H9 (cell line): ENCODE measurements around the gene SEH1L. TPM values are rescaled to one million over a fixed set of nuclear protein-coding genes. Genes with fewer than 3 reads are reported as not detected.
"Not testable (repeated sequence)": the region's sequence is repeated elsewhere in the genome, so short reads cannot be mapped to it uniquely, and the experiment has no call there.

ENCODE experiments used
- DNase-seq: peaks from one replicate; pipeline ENCODE4 v3.0.0-alpha.2; 2017
- H2AFZ ChIP-seq: one replicate; pipeline ENCODE4 v1.6.1; 2013; ENCODE audit warnings: mild to moderate bottlenecking, low read length, control low read depth, moderate library complexity
- H2AK5ac ChIP-seq: 2 replicates; pipeline ENCODE4 v1.6.1; 2013; ENCODE audit warnings: low read length, control low read depth, mixed read lengths; ENCODE audit not compliant: insufficient read length
- H2BK120ac ChIP-seq: one replicate; pipeline ENCODE4 v1.6.1; 2013; ENCODE audit warnings: low read depth, mild to moderate bottlenecking, low read length, control low read depth, inconsistent platforms; ENCODE audit not compliant: poor library complexity, severe bottlenecking
- H2BK12ac ChIP-seq: 2 replicates; pipeline ENCODE4 v1.6.1; 2013; ENCODE audit warnings: low read length, control low read depth, mixed read lengths, low read depth; ENCODE audit not compliant: insufficient read length
- H2BK15ac ChIP-seq: 2 replicates; pipeline ENCODE4 v1.6.1; 2013; ENCODE audit warnings: low read depth, low read length, control low read depth
- H2BK20ac ChIP-seq: one replicate; pipeline ENCODE4 v1.6.1; 2013; ENCODE audit warnings: low read depth, mild to moderate bottlenecking, low read length, control low read depth, inconsistent platforms; ENCODE audit not compliant: poor library complexity, severe bottlenecking
- H2BK5ac ChIP-seq: 2 replicates; pipeline ENCODE4 v1.6.1; 2013; ENCODE audit warnings: low read length, control low read depth, mixed read lengths; ENCODE audit not compliant: insufficient read length
- H3K14ac ChIP-seq: 2 replicates; pipeline ENCODE4 v1.6.1; 2013; ENCODE audit warnings: low read length, control low read depth; ENCODE audit not compliant: insufficient read depth
- H3K18ac ChIP-seq: 2 replicates; pipeline ENCODE4 v1.6.1; 2013; ENCODE audit warnings: low read depth, mild to moderate bottlenecking, mixed read lengths, low read length, control low read depth; ENCODE audit not compliant: insufficient read length
- H3K23ac ChIP-seq: 2 replicates; pipeline ENCODE4 v1.6.1; 2013; ENCODE audit warnings: low read length, control low read depth, mixed read lengths, low read depth; ENCODE audit not compliant: insufficient read length
- H3K23me2 ChIP-seq: 2 replicates; pipeline ENCODE4 v1.6.1; 2013; ENCODE audit warnings: low read depth, mild to moderate bottlenecking, mixed read lengths, low read length, control low read depth; ENCODE audit not compliant: insufficient read length, poor library complexity, severe bottlenecking
- H3K27ac ChIP-seq: 2 replicates; pipeline ENCODE4 v1.5.1; 2013; ENCODE audit warnings: low read length, control low read depth, mixed read lengths, low read depth; ENCODE audit not compliant: insufficient read length
- H3K27me3 ChIP-seq: 2 replicates; pipeline ENCODE4 v1.6.1; 2013; ENCODE audit warnings: low read length, control low read depth, inconsistent platforms; ENCODE audit not compliant: insufficient read depth
- H3K4ac ChIP-seq: 2 replicates; pipeline ENCODE4 v1.6.1; 2013; ENCODE audit warnings: low read depth, mild to moderate bottlenecking, control low read depth, inconsistent platforms, low read length, moderate library complexity
- H3K4me1 ChIP-seq: 2 replicates; pipeline ENCODE4 v1.6.1; 2013; ENCODE audit warnings: low read length, control low read depth, inconsistent platforms; ENCODE audit not compliant: insufficient read depth
- H3K4me2 ChIP-seq: 2 replicates; pipeline ENCODE4 v1.6.1; 2013; ENCODE audit warnings: low read length, control low read depth, mixed read lengths; ENCODE audit not compliant: insufficient read length, insufficient read depth
- H3K56ac ChIP-seq: 2 replicates; pipeline ENCODE4 v1.6.1; 2013; ENCODE audit warnings: low read depth, mild to moderate bottlenecking, mixed read lengths, low read length, control low read depth; ENCODE audit not compliant: insufficient read length
- H3K79me1 ChIP-seq: 2 replicates; pipeline ENCODE4 v1.6.1; 2013; ENCODE audit warnings: low read depth, mild to moderate bottlenecking, moderate library complexity, low read length, control low read depth, inconsistent platforms; ENCODE audit not compliant: insufficient read depth, poor library complexity, severe bottlenecking
- H3K79me2 ChIP-seq: 2 replicates; pipeline ENCODE4 v1.6.1; 2013; ENCODE audit warnings: low read length, control low read depth, inconsistent platforms; ENCODE audit not compliant: insufficient read depth
- H3K9ac ChIP-seq: 2 replicates; pipeline ENCODE4 v1.6.1; 2013; ENCODE audit warnings: low read length, control low read depth, mixed read lengths; ENCODE audit not compliant: insufficient read length; ENCODE audit errors: extremely low read depth
- H3K9me3 ChIP-seq: one replicate; pipeline ENCODE4 v1.6.1; 2013; ENCODE audit warnings: low read depth, low read length, inconsistent platforms; ENCODE audit not compliant: control insufficient read depth
- H3T11ph ChIP-seq: one replicate; pipeline ENCODE4 v1.6.1; 2013; ENCODE audit warnings: mild to moderate bottlenecking, low read length, control low read depth, inconsistent platforms
- H4K20me1 ChIP-seq: one replicate; pipeline ENCODE4 v1.6.1; 2013; ENCODE audit not compliant: control insufficient read depth, insufficient read length, insufficient read depth
- H4K5ac ChIP-seq: 2 replicates; pipeline ENCODE4 v1.6.1; 2013; ENCODE audit warnings: low read depth, mild to moderate bottlenecking, mixed read lengths, low read length, control low read depth; ENCODE audit not compliant: insufficient read length
- H4K8ac ChIP-seq: replicated peaks from 2 replicates; pipeline ENCODE4 v1.6.1; 2013; ENCODE audit warnings: low read length, control low read depth, mixed read lengths, low read depth; ENCODE audit not compliant: insufficient read length
- H4K91ac ChIP-seq: 2 replicates; pipeline ENCODE4 v1.6.1; 2013; ENCODE audit warnings: low read depth, mild to moderate bottlenecking, moderate library complexity, mixed read lengths, low read length, control low read depth; ENCODE audit not compliant: insufficient read length
- H3K27ac Mint-ChIP-seq, 3 experiments: 2 replicates in 2 of 3; 3 replicates in 1 of 3; pipeline ENCODE4 v1.8.0; 2020 to 2021; ENCODE audit warnings: mixed read lengths in 3 of 3, mild to moderate bottlenecking in 1 of 3, moderate library complexity in 1 of 3
- H3K27me3 Mint-ChIP-seq: 2 replicates; pipeline ENCODE4 v1.8.0; 2021; ENCODE audit warnings: low read depth, mild to moderate bottlenecking, moderate library complexity, mixed read lengths
- H3K36me3 Mint-ChIP-seq, 3 experiments: 2 replicates in 2 of 3; 3 replicates in 1 of 3; pipeline ENCODE4 v1.8.0; 2020 to 2021; ENCODE audit warnings: low read depth in 3 of 3, mixed read lengths in 3 of 3; ENCODE audit not compliant: insufficient read depth in 1 of 3
- H3K4me1 Mint-ChIP-seq, 2 experiments: 2 replicates each; pipeline ENCODE4 v1.8.0; 2020; ENCODE audit warnings: mixed read lengths in 2 of 2
- H3K4me3 Mint-ChIP-seq, 2 experiments: 2 replicates in 1 of 2; 3 replicates in 1 of 2; pipeline ENCODE4 v1.8.0; 2020 to 2021; ENCODE audit warnings: mild to moderate bottlenecking in 2 of 2, mixed read lengths in 2 of 2, moderate library complexity in 1 of 2
- H3K9me3 Mint-ChIP-seq, 2 experiments: 2 replicates in 1 of 2; 3 replicates in 1 of 2; pipeline ENCODE4 v1.8.0; 2020; ENCODE audit warnings: mild to moderate bottlenecking in 2 of 2, mixed read lengths in 2 of 2, moderate library complexity in 1 of 2
- WGBS: extraction: QIAGEN DNeasy Blood & Tissue Kit; methylation state at CpG from one replicate; pipeline ENCODE4 v1.1.7; 2013; ENCODE audit warnings: missing lambda C conversion rate, low lambda C conversion rate, mixed read lengths; ENCODE audit not compliant: insufficient read length; ENCODE audit errors: extremely low coverage; 5-methylcytosine and 5-hydroxymethylcytosine counted together
- total RNA-seq: library from RNA; stranded (reverse); gene quantifications from 2 replicates; pipeline ENCODE4 v1.2.1, GENCODE V29; 2021
- TF ChIP-seq, protein P1 (sequence below): fragments of 200-600 bp; sonication (generic); conservative IDR thresholded peaks from 3 replicates; pipeline ENCODE4 v1.8.0; 2021; ENCODE audit warnings: antibody characterized with exemption, mild to moderate bottlenecking

Gene SEH1L
- total RNA-seq, 1 experiment from 2014 or later: 97.2 TPM

DNA sequence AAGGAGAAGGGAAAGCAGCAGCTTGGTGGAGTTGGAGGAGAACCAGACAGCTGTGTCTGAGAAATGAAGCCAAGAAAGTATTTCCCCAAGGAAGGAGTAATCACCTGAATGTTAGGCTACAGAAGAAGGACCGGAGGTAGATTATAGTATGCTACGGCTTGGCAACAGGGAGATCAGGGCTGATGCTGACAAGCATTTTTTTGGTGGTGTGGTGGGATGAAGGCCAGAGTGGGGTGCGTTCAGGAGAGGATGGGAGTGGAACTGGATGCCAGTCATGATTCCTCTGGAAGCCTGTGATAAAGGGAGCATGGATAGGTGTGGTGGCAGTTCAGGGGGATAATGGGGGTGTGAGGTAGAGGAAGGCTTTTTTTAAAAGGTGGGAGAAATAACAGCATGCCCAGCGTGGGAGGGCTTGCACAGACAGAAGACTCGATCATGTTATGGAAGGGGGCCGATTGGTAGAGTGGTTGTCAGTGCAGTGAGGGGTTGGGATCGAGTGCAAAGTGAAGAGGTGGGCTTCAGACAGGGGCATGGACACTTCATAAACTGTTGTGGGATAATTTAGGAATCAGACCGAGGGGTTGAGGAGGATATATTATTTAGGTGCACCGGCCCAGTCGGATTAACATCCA lies 49.0 kb downstream of the SEH1L start:
- Histone ChIP-seq H2BK120ac (no peak overlapping the region), H3T11ph (no peak overlapping the region), H4K5ac (no peak overlapping the region), H3K23ac (no peak overlapping the region), H3K79me1 (peaks cover 5% of the 10 kb centered on the region), H3K9ac (no peak overlapping the region), H2BK15ac (no peak overlapping the region), H4K91ac (no peak overlapping the region), H2AK5ac (no peak overlapping the region), H3K4me1 (peaks cover 5% of the 10 kb centered on the region; the same call in 1 of the 2 replicates), H2BK20ac (no peak overlapping the region), H3K79me2 (peaks cover 26% of the 10 kb centered on the region; the same call in 1 of the 2 replicates), H3K14ac (no peak overlapping the region), H3K23me2 (no peaks in the 10 kb centered on the region), H3K27me3 (no peaks in the 10 kb centered on the region), H4K20me1 (no peaks in the 10 kb centered on the region), H3K4ac (no peak overlapping the region), H2BK5ac (no peak overlapping the region), H3K27ac (no peak overlapping the region), H3K18ac (no peak overlapping the region), H2AFZ (no peak overlapping the region), H3K56ac (no peak overlapping the region), H3K9me3 (no peaks in the 10 kb centered on the region), H3K4me2 (no peak overlapping the region), H2BK12ac (no peak overlapping the region), H4K8ac (peak overlapping the region; percentile 26)
- Mint-ChIP-seq H3K9me3 (no peaks in the 10 kb centered on the region; a peak in 1 of 5 replicates), H3K27me3 (no peaks in the 10 kb centered on the region), H3K27ac (no peak overlapping the region), H3K4me3 (no peak overlapping the region), H3K36me3 (peaks cover 0 to 6% (median 0%) of the 10 kb centered on the region in 3 experiments; a peak in 2 of 7 replicates), H3K4me1 (no peaks in the 10 kb centered on the region)
- no CpG with 5 or more reads among the region's 10 CpGs for WGBS
- no peak for DNase-seq
- TF ChIP-seq, protein P1, sequence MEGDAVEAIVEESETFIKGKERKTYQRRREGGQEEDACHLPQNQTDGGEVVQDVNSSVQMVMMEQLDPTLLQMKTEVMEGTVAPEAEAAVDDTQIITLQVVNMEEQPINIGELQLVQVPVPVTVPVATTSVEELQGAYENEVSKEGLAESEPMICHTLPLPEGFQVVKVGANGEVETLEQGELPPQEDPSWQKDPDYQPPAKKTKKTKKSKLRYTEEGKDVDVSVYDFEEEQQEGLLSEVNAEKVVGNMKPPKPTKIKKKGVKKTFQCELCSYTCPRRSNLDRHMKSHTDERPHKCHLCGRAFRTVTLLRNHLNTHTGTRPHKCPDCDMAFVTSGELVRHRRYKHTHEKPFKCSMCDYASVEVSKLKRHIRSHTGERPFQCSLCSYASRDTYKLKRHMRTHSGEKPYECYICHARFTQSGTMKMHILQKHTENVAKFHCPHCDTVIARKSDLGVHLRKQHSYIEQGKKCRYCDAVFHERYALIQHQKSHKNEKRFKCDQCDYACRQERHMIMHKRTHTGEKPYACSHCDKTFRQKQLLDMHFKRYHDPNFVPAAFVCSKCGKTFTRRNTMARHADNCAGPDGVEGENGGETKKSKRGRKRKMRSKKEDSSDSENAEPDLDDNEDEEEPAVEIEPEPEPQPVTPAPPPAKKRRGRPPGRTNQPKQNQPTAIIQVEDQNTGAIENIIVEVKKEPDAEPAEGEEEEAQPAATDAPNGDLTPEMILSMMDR: no peak

DNA sequence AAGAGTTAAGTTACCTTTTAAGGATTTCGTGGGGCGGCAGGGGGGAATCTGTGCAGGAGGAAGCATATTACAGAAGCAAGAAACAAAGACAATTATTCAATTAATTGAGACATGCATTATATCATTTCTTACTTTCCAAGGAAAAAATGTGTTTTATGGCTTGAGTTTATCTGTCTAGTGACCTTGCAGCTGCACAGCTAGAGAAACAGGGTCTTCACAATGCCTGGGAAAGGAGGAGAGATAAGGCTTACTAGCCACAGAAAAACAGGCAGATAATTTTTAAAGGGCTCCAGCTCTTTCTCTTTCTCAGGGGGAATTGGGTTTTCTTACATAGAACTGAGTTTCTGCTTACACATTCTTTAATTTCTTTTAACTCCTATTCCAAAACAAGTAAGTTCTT lies 49.5 kb downstream of the SEH1L start:
- WGBS: no CpG with 5 or more reads among the region's 2 CpGs
- H3K4me1 ChIP-seq, H3K4me2 ChIP-seq, H3K4ac ChIP-seq, H3K4me1 Mint-ChIP-seq, H4K20me1 ChIP-seq, H3T11ph ChIP-seq, H3K14ac ChIP-seq, H3K23me2 ChIP-seq, H2BK12ac ChIP-seq, H3K18ac ChIP-seq, H3K4me3 Mint-ChIP-seq, H3K27me3 ChIP-seq, H3K9me3 Mint-ChIP-seq, H3K56ac ChIP-seq, H2AFZ ChIP-seq, H3K79me1 ChIP-seq, H2AK5ac ChIP-seq, H3K27me3 Mint-ChIP-seq, H3K9me3 ChIP-seq, H2BK5ac ChIP-seq, DNase-seq, H2BK20ac ChIP-seq, H4K91ac ChIP-seq, H3K23ac ChIP-seq, H2BK120ac ChIP-seq, H3K27ac Mint-ChIP-seq, H3K36me3 Mint-ChIP-seq, H3K9ac ChIP-seq, H3K27ac ChIP-seq, H4K8ac ChIP-seq, H2BK15ac ChIP-seq, H4K5ac ChIP-seq: not testable (repeated sequence)
- peaks cover 26% of the 10 kb centered on the region; the same call in 1 of the 2 replicates for H3K79me2 ChIP-seq
